ENCODE data around the gene ASXL3.

ASXL3 gene

DNA sequence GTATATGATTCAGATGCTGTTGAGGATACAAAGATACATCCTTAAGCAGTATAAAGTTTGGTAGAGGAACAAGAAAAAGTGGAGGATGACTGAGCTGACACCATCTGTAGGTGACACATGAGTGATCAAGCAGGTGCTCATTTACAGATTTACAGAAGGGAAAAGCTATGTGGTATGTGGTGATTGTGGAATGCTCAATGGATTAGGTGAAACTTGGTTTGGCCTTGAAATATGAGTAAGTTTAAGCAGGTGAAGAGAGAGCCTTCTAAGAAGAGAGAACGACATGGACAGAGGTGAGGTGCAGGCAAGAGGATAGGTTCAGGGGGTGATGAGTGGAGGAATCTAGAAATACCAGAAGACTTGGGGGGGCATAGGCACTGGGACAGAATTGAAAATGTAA, 5.9 kb downstream of the ASXL3 start:
- peak; percentile 11 for DNase-seq

DNA sequence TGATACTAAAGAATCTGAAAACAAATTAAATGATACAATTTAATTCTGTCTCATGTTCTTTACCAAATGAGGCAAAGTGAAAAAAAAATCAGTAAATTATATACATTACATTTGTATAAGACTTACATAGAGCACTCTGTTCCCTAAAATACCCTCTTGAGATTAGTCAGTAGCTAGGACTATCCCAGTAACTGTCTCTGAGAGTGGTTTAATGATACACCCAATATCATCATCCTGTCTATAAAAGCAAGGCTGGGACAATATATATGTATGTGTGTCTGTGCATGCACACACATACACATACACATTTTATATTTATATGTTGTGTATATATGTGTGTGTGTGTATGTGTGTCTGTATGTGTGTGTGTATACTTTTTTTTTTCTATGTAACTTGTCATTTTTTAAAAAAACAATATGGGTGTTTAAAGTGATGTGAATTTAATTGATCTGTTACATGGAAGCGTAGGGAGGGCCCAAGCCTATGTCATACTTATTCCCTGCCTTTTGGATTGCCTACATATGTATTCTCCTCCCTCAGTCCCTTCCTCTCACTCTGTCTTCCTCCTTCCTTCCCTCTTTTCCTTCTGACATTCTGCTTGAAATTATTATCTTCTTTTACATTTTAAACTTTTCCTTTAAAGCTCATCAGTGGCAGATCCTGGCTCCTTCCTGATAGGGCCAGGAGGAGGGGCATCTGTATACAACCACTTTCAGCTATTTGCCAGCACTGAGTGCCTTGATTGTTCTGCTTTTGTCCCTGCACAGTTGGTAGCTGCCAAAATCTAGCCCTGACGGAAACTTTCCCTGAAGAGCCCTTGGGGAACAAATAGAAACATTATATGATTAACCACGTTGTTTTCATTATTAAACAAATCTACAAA, 6.8 kb downstream of the ASXL3 start:
- no peak for DNase-seq

DNA sequence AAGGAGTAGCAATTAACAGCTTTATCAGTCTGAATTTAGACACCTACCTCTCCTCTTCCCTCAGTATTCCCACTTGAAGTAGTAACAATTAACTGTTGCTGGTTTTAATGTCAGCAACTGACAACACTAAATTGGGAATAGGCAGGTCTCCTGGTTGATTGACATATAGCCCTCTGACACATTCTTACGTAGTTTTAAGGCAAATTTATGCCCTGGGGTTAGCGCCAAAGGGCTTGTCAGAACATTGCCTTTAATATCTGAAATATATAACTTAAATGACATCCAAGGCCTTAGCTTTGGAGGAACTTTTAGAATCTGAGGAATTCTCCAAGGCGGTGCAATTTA, 7.4 kb downstream of the ASXL3 start:
- no peak for DNase-seq

- DNase-seq, result no peak
These were observed 10.3 kb downstream of the ASXL3 start for GRCh38 chr18:33588361-33588760.

DNA sequence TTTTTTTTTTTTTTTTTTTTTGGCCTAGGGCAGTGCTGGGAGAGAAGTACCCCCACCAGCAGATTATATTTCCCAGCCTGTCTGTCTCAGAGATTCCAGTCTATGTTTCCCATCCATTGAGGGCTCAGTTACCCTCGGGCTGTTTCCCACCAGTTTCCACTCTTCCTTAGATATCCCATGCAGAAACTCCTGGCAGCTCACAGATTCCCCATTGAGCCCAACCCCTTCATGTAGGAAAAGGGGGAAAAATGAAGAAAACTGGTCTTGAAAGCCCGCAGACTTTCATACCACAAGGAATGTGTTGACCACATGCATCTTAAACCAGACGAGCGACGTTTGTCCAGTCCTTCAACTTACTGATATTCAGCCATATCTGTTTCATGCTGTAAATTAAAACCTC, 15.2 kb downstream of the ASXL3 start:
- DNase-seq, result no peak

DNA sequence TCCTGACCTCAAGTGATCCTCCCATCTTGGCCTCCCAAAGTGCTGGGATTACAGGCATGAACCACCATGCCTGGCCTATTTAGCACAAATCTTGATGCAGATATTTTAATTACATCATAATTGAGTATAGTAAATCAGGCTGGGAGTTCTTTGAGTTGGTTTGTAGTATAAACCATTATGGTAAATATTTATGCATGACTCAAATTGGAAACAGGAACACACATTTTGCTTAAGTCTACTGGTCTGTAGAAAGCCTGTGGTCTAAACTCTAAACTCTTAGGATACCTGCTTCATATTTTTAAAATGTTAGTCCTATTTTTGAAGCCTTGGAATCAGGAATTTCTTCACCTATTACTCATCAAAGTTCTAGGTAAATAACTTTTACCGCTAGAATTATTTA, 16.8 kb downstream of the ASXL3 start:
- DNase-seq, result no peak

DNA sequence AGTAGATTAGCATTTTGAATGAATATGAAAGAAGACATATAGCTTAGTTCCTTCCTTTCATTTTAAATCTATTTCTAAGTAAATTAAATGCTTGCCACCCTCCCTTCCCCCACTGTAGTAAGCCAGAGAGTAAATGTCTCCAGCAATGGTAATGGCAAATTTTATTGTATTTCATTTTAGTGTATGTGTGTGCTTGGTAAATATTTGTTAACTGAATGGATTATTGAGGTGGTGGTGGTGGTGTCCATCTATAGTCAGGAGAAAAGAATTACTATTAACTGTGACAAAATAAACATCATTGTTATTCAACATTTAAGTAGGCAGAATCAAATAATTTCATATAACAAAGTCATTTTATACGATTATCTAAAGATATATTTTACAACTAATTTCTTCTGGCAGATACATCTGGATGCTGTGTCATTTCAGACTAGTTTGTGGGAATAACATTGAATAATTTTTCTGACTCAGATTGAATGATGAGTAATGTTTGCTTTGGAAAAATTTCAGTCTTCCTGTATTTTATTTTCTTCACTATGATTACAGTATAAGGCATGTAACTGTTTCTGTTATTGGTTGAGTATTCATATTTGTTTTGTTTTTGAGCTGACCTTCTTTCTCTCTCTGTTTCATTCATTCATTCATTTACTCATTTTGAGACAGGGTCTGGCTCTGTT, 18.3 kb downstream of the ASXL3 start:
- no peak for DNase-seq

DNA sequence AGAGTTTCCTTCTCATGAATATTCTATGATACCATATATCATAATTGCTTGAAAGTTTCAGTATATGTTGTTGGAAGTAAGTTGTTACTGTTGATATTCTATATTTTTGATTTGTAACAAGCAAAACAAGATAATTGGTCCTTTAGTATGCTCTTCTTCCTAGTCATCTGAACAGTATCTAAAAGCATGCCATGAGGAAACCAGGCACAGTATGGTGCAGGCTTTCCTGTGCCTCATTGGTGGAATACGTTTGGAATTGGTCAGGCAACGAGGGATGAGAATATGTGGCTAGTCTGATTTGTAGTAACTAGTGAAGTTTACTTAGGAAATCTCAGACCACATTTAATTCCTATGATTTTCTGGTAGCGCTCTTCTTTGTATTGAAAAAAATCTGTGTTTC, 22.8 kb downstream of the ASXL3 start:
- no peak for DNase-seq

GRCh38 chr18:33603454-33603853, 25.4 kb downstream of the ASXL3 start:
- DNase-seq, result peak; percentile 35

GRCh38 chr18:33605250-33605649, 27.2 kb downstream of the ASXL3 start:
- DNase-seq, result no peak

GRCh38 chr18:33606621-33607020, 28.6 kb downstream of the ASXL3 start:
- no peak for DNase-seq

DNA sequence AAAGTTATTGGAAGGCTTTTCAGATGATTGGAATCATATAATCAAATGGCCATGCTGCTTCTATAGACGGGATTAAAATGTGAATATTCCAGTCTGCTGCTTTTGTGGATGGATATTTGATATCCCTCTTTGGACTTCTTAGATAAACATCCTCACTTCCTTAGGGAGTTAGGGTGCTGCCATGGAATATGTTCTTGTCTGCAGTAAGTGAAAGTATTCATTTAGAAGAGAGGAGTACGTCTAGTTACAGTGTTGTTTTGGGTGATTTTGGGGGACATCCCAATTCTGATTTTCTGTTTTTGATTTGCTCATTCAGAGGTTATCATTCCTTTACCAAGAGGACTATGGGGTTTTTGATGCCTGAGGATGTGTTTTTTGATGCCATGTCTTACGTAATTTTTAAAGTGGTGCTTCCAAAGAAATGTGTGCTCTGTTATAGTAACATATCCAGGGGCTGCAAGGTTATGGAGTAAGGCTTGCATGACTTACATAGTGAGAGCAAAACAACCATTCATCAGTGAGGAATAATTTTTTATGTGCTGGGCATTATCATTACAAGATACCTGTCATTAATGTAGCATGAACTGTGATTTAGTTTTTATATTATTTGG, 33.6 kb downstream of the ASXL3 start:
- no peak for DNase-seq

GRCh38 chr18:33612632-33613031, 34.6 kb downstream of the ASXL3 start:
- no peak for DNase-seq

- no peak for DNase-seq
These were observed 38.5 kb downstream of the ASXL3 start for GRCh38 chr18:33616556-33616955.

GRCh38 chr18:33627114-33627513, 49.1 kb downstream of the ASXL3 start:
- no peak for DNase-seq

- DNase-seq, result no peak
These were observed 52.5 kb downstream of the ASXL3 start for GRCh38 chr18:33630476-33630875.

GRCh38 chr18:33641141-33641540, 63.1 kb downstream of the ASXL3 start:
- DNase-seq, result no peak

- no peak for DNase-seq
These were observed 66.5 kb downstream of the ASXL3 start for GRCh38 chr18:33644494-33644893.

GRCh38 chr18:33647365-33647764, 69.3 kb downstream of the ASXL3 start:
- DNase-seq, result no peak

- no peak for DNase-seq
These were observed 74.6 kb downstream of the ASXL3 start for GRCh38 chr18:33652635-33653034.

GRCh38 chr18:33653231-33653630, 75.2 kb downstream of the ASXL3 start:
- DNase-seq, result no peak

GRCh38 chr18:33656889-33657448, 79.0 kb downstream of the ASXL3 start:
- DNase-seq, result no peak

GRCh38 chr18:33660696-33661310, 82.8 kb downstream of the ASXL3 start:
- no peak for DNase-seq

Measured in right kidney (tissue), 1 donor.